ENCODE measurements around the gene PACSIN1.
A peak's percentile ranks its signal among the peaks of the same experiment; 100 is the strongest.
"Not testable (repeated sequence)": the region's sequence is repeated elsewhere in the genome, so short reads cannot be mapped to it uniquely, and the experiment has no call there.

Gene PACSIN1

GRCh38 chr6:34485321-34486060 is 19.6 kb downstream of the PACSIN1 start:
- DNase-seq, result no peak

GRCh38 chr6:34486106-34486740 is 20.3 kb downstream of the PACSIN1 start:
- DNase-seq, result no peak

DNA sequence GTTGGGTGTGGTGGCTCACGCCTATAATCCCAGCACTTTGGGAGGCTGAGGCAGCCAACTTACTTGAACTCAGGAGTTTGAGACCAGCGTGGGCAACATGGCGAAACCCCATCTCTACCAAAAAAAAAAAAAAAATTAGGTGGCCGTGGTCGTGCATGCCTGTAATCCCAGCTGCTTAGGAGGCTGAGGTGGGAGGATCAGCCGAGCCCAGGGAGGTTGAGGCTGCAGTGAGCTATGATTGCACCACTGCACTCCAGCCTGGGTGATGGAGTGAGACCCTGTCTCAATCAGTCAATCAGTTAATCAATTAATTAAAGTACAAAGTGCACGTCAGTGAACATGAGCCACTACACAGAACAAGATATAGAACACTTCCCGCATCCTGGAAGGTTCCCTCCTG is 21.0 kb downstream of the PACSIN1 start:
- DNase-seq, result not testable (repeated sequence)

GRCh38 chr6:34487536-34487935 is 21.7 kb downstream of the PACSIN1 start:
- DNase-seq, result no peak

GRCh38 chr6:34489207-34489805 is 23.4 kb downstream of the PACSIN1 start:
- no peak for DNase-seq

DNA sequence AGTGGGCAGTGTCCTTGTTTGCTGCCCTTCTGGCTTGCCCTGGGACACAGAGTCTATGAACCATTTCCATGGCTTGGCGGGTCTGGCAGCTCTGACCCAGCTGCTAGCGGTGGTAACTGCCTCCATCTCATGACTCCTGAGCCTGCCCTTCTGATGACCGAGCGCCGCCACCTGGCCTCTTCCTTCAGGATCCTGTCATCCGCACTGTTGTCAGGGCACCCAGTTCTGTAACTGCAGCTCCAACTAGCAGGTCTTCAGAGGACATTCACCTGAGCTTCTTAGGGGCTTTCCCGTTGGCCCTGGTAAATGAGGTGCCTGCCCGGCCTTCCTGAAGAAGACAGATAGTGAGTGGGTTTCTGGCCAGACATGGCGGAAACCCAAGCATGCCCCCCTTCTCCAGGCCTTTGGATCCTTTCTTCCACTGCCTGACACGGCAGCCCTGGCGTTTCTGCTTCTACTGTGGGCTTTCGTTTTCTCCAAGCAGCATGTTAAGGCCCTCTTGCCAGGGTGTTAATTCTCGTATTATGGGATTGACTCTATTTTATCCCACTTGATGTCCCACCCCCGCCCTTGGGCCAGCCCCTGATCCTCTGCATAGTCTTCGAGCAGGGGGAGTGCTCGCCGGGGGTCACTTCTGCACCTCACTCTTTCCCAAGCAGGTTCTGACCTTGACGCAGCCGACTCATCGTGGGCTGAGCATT is 24.7 kb downstream of the PACSIN1 start:
- peak; percentile 38 for DNase-seq

- no peak for DNase-seq
Measured at GRCh38 chr6:34491091-34491430, 25.2 kb downstream of the PACSIN1 start.

- DNase-seq, result no peak
Measured at GRCh38 chr6:34493344-34493743, 27.5 kb downstream of the PACSIN1 start.

DNA sequence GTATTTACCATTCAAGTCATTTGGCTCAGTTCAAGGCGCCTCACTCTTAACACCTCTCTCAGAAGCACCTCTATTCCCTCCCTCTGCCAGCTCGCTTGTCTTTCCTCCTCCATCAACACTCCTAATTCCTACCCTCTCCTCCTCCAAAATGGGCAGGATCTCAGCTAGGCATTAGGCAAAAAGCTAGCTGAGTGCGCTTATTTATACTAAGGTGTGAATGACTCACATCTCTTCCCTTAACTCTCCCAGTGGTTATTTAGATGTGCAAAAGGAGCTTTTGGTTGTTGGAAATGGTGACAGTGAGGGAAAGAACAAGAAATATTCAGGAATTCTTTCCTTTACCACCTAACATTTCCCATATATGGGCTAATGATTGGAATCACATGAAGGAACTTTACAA is 29.1 kb downstream of the PACSIN1 start:
- no peak for DNase-seq

- no peak for DNase-seq
Measured at GRCh38 chr6:34496103-34496685, 30.3 kb downstream of the PACSIN1 start.

- DNase-seq, result no peak
Measured at GRCh38 chr6:34497411-34497810, 31.5 kb downstream of the PACSIN1 start.

GRCh38 chr6:34506718-34507117 is 40.8 kb downstream of the PACSIN1 start:
- no peak for DNase-seq

- no peak for DNase-seq
Measured at GRCh38 chr6:34508425-34508824, 42.5 kb downstream of the PACSIN1 start.

DNA sequence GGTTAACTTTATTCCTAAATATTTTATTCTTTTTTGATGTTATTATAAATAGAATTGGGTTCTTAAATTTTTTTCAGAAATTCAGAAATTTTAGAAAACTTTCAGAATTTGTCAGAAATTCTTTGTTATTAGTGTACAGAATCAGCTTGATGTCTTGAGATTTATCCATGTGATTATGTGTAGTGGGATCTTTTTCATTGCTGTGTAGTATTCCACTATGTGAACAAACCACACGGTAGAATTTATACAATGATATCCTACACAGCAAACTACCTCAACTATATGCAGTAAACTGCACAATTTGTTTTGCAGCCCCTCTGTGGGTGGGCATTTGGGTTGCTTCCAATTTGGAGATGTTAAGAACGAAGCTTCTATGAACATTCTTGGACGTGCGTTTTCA is 43.9 kb downstream of the PACSIN1 start:
- no peak for DNase-seq

DNA sequence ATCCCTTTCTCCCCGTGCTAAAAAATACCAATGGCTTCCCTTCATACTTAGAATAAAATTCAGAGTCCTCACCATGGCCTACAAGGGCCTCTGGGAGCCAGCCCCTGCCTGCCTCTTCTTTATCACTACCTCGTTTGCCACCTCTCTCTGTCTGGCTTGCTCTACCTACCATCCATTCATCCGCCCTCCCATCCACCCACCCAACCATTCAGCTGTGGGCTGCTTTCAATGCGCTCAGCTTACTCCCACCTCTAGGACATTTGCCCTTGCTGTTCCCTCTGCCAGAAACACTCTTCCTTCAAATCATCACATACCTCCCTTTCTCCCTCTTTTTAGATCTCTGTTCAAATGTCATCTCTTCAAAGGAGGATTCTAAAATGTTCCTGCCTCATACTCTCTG is 44.4 kb downstream of the PACSIN1 start:
- DNase-seq, result no peak

DNA sequence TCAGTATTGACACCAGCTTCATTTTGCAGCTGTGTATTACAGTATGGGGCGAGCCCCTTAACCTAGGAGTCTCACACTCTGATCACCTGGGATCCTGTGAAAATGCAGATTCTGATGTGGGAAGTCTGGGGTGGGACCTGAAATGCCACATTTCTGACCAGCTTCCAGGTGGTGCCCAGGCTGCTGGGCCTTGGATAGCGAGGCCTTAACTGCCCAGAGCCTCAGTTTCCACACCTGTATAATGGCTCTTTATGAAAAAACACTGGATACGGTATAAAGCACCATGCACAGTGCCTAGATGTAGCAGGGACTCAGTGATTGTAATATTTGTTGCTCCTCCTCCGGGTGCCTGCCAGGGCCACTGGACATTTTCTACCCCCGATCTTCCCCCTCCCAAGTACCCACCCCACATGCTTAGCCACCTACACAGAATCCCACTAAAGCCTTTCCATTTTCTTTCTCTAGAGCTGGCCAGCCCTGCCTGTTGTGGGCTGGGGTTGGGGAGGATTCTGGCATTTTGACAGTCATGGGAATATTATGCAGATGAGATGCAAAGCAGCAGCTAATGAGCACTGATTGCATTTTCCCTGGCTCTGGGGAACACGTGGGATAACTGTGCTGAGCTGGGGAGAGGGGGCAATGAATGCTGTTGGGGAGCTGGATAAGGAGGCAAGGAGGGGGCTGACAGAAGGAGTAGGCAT is 45.5 kb downstream of the PACSIN1 start:
- DNase-seq, result no peak

- DNase-seq, result peak; percentile 52
Measured at GRCh38 chr6:34511915-34512737, 46.2 kb downstream of the PACSIN1 start.

- DNase-seq, result no peak
Measured at GRCh38 chr6:34512738-34513115, 46.9 kb downstream of the PACSIN1 start.

GRCh38 chr6:34513646-34514045 is 47.8 kb downstream of the PACSIN1 start:
- peak; percentile 67 for DNase-seq

GRCh38 chr6:34514112-34514511 is 48.2 kb downstream of the PACSIN1 start:
- DNase-seq, result no peak

DNA sequence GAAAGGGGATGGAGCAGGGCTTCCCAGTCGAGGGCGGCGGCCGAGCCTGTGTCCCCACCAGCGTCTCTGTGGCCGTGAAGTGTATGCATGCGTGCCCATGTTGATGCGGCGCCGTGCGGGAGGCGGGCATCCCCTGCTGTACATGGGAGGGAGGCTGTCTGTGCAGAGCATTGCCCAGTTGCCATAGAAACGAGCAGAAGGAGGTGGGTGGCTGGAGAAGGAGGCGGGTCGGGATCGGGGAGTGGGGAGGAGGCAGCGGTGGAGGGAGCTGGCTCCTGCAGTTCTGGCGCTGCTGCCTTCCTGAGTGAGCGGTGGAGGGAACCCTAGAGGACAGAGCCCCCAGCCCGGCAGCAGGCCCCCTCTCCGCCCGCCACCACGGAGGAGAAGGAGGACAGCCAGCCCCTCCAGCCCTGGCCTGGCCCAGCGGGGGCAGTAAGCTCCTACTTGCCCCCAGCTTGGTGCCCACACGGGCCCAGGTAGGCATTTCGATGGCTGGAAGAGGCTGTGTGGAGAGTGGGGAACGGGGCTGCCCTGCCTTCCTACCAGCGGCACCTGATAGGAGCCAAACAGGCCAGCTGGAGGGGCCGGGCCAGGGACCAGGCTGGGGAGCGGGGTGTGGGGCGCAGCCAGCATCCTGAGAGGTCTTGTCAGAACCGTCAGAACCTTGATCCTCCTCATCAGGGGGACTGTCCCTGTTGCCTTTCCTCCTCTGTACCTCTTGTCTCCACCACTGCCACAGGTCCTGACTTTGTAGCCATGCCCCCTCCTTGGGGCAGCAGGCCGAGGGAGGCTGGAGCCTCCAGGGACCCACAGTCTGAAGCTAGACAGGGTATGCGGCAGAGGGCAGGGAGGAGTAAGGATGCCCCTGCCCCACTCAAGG is 49.0 kb downstream of the PACSIN1 start:
- DNase-seq, result peak; percentile 35
